GM12878 (cell line): ENCODE data around the gene MRPL28.

Experiments used
- BRCA1 ChIP-seq: IDR thresholded peaks from 2 replicates; pipeline ENCODE4 v1.6.1; 2011; ENCODE audit warnings: low read depth, low read length, improper control_type of control experiment
- CEBPB ChIP-seq, 2 experiments: fragments of 150-350 bp in 1 of 2; IDR thresholded peaks; 2 replicates each; pipeline ENCODE4 v1.6.1; 2012 to 2014; ENCODE audit warnings: low read depth in 2 of 2, low read length in 2 of 2, borderline replicate concordance in 1 of 2, inconsistent platforms in 1 of 2
- RAD21 ChIP-seq: IDR thresholded peaks from 2 replicates; pipeline ENCODE4 v1.6.1; 2011; ENCODE audit warnings: mild to moderate bottlenecking, low read depth, low read length, moderate library complexity; ENCODE audit not compliant: insufficient read depth
- SMC3 ChIP-seq: IDR thresholded peaks from 2 replicates; pipeline ENCODE4 v1.6.1; 2011; ENCODE audit warnings: low read length, improper control_type of control experiment, borderline replicate concordance
- WRNIP1 ChIP-seq: IDR thresholded peaks from 2 replicates; pipeline ENCODE4 v1.6.1; 2011; ENCODE audit warnings: low read depth, low read length, improper control_type of control experiment, borderline replicate concordance

- TF ChIP-seq CEBPB (IDR thresholded peaks at IDR 0.05; ENCODE audit: borderline replicate concordance in 1 of 2, low read depth in 2 of 2, low read length in 2 of 2) (no peak), BRCA1 (no peak), SMC3 (no peak), RAD21 (no peak), WRNIP1 (no peak)
Measured at GRCh38 chr16:333406-334094, 36.8 kb downstream of the MRPL28 start.
